Measurements from ENCODE around the gene ZNF408.
A peak's percentile ranks its signal among the peaks of the same experiment; 100 is the strongest.

The ZNF408 gene

DNA sequence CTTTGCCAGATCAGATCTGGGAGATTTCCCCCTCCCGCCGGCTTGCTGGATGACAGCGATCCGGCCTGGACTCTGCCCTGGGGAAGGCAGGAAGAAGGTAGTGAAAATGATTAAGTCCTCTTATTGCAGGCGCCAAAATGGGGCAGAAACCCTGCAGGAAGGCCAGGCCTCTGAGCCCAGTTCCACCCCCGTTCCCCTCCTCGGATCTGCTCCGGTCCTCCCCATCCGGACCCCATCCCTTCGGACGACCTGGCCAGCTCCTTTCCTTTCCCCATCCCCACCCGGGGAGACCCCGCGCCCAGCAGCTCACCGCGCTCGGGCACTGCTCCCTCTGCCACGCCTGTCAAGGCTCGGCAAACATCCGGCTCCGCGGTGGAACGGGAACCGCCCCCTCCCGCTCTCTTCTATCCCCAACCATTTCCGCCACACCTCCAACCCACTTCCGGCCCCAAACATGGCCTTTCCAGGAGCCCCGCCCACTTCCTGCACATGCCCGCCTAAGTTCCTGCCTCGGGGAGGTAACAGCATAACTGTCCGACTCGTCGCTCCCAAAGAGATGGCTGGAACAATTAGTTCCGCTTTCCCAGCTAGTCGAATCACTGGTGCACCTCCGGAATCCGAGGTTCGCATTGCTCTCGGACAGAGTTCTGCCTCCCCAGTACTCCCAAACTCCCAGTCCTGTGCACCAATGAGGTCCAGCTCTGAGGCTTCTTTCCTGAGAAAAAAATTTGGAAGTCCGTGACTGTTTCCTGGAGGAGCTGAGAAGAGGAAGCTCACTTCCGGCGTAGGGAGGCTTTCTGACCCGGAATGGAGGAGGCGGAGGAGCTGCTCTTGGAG lies at the start of gene ZNF408, which contains the start of gene ARHGAP1:
Gene ZNF408 (plus strand): TSS at position 791 of the 837 bp plus-strand sequence. CDS start 17 bp downstream, at position 808.
Gene ARHGAP1 (minus strand): TSS at position 379 of the 837 bp plus-strand sequence. CDS start 4,512 bp downstream, outside the sequence.
- Histone ChIP-seq H3K36me3 (ENCODE audit: control insufficient read depth, insufficient read depth, low read length) (peaks cover 26% of the 10 kb centered on the region), H3K4me1 (ENCODE audit: control insufficient read depth, insufficient read depth, low read length) (peaks cover 23% of the 10 kb centered on the region), H3K27ac (ENCODE audit: low read depth, low read length) (peak within 1 kb of the TSS; percentile 94), H3K27me3 (ENCODE audit: control insufficient read depth, insufficient read depth, low read length) (no peaks in the 10 kb centered on the region), H3K4me3 (ENCODE audit: low read length) (peak within 1 kb of the TSS; percentile 93), H3K9ac (ENCODE audit: low read length) (peak within 1 kb of the TSS; percentile 66)

DNA sequence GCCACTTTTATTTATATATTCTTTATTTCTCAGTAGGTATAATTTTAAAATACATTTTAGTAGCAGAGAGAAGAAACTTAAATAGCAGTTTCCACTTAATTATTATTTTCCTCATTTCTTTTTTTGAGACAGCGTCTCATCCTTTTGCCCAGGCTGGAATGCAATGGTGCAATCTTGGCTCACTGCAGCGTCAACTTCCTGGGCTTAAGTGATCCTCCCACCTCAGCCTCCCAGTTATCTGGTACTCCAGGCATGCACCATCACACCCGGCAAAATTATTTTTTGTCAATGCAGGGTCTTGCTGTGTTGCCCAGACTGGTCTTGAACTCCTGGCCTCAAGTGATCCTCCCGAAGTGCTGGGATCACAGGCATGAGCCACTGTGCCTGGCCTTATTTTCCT lies 45.2 kb upstream of the ZNF408 start:
- Histone ChIP-seq H3K27me3 (ENCODE audit: control insufficient read depth, insufficient read depth, low read length) (no peaks in the 10 kb centered on the region), H3K27ac (ENCODE audit: low read depth, low read length) (no peak overlapping the region), H3K36me3 (ENCODE audit: control insufficient read depth, insufficient read depth, low read length) (peaks cover 36% of the 10 kb centered on the region), H3K4me3 (ENCODE audit: low read length) (no peak overlapping the region), H3K4me1 (ENCODE audit: control insufficient read depth, insufficient read depth, low read length) (no peaks in the 10 kb centered on the region), H3K9ac (ENCODE audit: low read length) (no peak overlapping the region)

DNA sequence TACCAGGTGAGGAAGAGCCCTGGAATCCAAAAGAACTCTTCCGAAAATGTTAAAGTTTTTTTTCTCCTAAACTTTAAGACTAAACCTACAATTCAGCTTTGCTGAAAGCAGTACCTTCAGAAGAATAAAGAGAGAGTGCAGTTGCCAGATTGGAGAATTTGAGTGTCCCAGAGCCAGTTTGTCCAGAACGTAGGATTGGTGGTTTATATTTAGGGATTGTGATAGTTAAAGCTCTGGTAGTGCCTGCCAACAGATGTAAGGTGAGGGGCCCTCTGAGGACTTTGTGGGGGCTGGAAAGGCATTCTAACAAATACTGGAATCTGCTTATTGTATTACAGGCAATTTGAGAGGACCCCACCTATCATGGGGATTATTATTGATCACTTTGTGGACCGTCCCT lies 43.6 kb upstream of the ZNF408 start:
- Histone ChIP-seq H3K27me3 (ENCODE audit: control insufficient read depth, insufficient read depth, low read length) (no peaks in the 10 kb centered on the region), H3K9ac (ENCODE audit: low read length) (no peak overlapping the region), H3K36me3 (ENCODE audit: control insufficient read depth, insufficient read depth, low read length) (peaks cover 38% of the 10 kb centered on the region), H3K4me1 (ENCODE audit: control insufficient read depth, insufficient read depth, low read length) (no peaks in the 10 kb centered on the region), H3K27ac (ENCODE audit: low read depth, low read length) (no peak overlapping the region), H3K4me3 (ENCODE audit: low read length) (no peak overlapping the region)

DNA sequence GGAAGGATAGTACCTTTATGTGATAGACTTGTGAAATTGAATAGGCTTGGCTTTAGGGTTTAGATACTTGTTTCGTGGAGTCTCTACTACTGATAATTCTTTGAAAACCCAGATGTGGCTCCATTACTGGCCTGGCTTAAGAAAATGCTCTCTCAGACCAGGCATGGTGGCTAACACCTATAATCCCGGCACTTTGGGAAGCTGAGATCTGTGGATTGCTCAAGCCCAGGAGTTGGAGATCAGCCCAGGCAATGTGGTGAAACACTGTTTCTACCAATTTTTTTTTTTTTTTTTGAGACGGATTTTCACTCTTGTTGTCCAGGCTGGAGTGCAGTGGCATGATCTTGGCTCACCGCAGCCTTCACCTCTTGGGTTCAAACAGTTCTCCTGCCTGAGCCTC lies 42.6 kb upstream of the ZNF408 start:
- no peaks in the 10 kb centered on the region for H3K27me3 ChIP-seq (ENCODE audit: control insufficient read depth, insufficient read depth, low read length)
- H3K4me1 ChIP-seq (ENCODE audit: control insufficient read depth, insufficient read depth, low read length), result no peaks in the 10 kb centered on the region
- peaks cover 36% of the 10 kb centered on the region for H3K36me3 ChIP-seq (ENCODE audit: control insufficient read depth, insufficient read depth, low read length)
- H3K27ac ChIP-seq (ENCODE audit: low read depth, low read length), result no peak overlapping the region
- H3K9ac ChIP-seq (ENCODE audit: low read length), result no peak overlapping the region
- no peak overlapping the region for H3K4me3 ChIP-seq (ENCODE audit: low read length)

DNA sequence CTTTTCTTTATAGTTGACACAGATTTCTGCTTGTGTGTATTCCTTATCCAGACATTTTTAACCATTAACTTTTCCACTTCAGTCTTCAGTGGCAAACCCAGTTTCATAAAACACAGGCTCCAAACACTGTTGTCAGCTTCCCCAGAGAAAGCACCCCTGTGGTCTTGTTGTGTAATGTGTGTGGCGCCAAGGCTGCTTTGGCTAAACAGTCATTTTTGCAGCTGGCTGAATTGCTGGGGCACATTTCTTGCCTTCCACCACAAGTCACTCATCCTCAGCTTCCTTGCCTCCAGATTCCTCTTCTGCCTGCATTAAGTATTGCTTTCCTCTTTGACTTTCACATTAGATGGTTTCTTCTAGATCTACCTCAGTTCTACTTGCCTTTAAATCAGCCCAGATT lies 40.9 kb upstream of the ZNF408 start:
- no peaks in the 10 kb centered on the region for H3K4me1 ChIP-seq (ENCODE audit: control insufficient read depth, insufficient read depth, low read length)
- no peak overlapping the region for H3K9ac ChIP-seq (ENCODE audit: low read length)
- H3K27ac ChIP-seq (ENCODE audit: low read depth, low read length), result no peak overlapping the region
- H3K4me3 ChIP-seq (ENCODE audit: low read length), result no peak overlapping the region
- H3K36me3 ChIP-seq (ENCODE audit: control insufficient read depth, insufficient read depth, low read length), result peaks cover 45% of the 10 kb centered on the region
- H3K27me3 ChIP-seq (ENCODE audit: control insufficient read depth, insufficient read depth, low read length), result no peaks in the 10 kb centered on the region

- H3K27ac ChIP-seq (ENCODE audit: low read depth, low read length), result no peak overlapping the region
- H3K36me3 ChIP-seq (ENCODE audit: control insufficient read depth, insufficient read depth, low read length), result peaks cover 38% of the 10 kb centered on the region
- H3K4me3 ChIP-seq (ENCODE audit: low read length), result no peak overlapping the region
- H3K27me3 ChIP-seq (ENCODE audit: control insufficient read depth, insufficient read depth, low read length), result no peaks in the 10 kb centered on the region
- no peaks in the 10 kb centered on the region for H3K4me1 ChIP-seq (ENCODE audit: control insufficient read depth, insufficient read depth, low read length)
- H3K9ac ChIP-seq (ENCODE audit: low read length), result no peak overlapping the region
These were observed 39.0 kb upstream of the ZNF408 start for GRCh38 chr11:46661836-46662235.

DNA sequence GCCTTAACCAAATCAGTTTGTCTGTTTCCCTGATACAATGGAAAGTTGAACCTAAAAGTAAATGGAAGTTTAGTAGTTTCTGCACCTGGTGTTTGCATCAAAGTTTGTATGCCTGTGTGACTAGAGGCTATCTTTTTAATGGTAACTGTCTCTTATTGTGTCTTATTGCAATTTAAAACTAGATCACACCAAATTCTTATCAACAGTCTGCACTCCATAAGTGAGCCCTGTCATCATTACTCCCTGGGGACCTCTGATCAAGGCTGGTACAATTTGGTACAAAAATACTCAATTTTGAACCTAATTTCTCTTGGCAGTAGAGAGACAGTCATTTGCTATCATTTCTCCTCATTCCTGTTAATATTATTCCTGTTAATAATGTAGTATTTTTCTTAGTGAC lies 38.5 kb upstream of the ZNF408 start:
- peaks cover 33% of the 10 kb centered on the region for H3K36me3 ChIP-seq (ENCODE audit: control insufficient read depth, insufficient read depth, low read length)

DNA sequence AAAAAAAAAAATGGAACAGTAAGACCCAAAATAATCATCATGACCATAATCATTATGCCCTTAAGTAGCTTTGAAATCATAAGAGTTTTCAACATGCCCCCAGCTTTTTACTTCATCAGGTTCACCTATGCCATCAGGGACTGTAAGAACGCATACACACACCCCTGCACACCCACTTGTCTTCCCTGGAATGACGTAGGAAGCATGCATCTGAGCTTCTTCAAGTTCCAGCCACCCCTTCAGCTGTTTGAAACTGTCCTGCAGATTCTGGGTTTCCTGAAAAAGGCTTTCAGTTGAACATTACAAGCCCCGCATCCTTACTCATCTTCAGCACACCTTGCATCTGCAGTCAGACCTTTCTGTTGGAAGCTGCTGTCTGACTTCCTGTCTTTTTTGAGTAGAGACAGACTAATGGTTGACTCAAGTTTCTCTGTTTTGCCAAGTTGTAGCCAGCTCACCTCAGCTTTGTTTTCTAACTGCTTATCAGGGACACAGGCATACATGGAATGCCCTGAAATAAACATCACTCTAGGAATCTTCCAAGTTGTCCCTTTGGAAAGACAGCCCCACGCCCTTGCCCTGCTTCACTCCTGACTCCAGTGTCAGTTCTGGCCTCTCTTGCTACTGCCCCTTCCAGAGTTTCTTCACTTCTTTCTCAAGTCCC lies 37.4 kb upstream of the ZNF408 start:
- H3K9ac ChIP-seq (ENCODE audit: low read length), result no peak overlapping the region
- no peaks in the 10 kb centered on the region for H3K27me3 ChIP-seq (ENCODE audit: control insufficient read depth, insufficient read depth, low read length)
- H3K4me3 ChIP-seq (ENCODE audit: low read length), result no peak overlapping the region
- peaks cover 33% of the 10 kb centered on the region for H3K36me3 ChIP-seq (ENCODE audit: control insufficient read depth, insufficient read depth, low read length)
- no peaks in the 10 kb centered on the region for H3K4me1 ChIP-seq (ENCODE audit: control insufficient read depth, insufficient read depth, low read length)
- no peak overlapping the region for H3K27ac ChIP-seq (ENCODE audit: low read depth, low read length)

More for the DNA sequence above, 38.5 kb upstream of the ZNF408 start:
- Histone ChIP-seq H3K4me1 (ENCODE audit: control insufficient read depth, insufficient read depth, low read length) (no peaks in the 10 kb centered on the region), H3K9ac (ENCODE audit: low read length) (no peak overlapping the region), H3K27ac (ENCODE audit: low read depth, low read length) (no peak overlapping the region), H3K4me3 (ENCODE audit: low read length) (no peak overlapping the region), H3K27me3 (ENCODE audit: control insufficient read depth, insufficient read depth, low read length) (no peaks in the 10 kb centered on the region)

- Histone ChIP-seq H3K36me3 (ENCODE audit: control insufficient read depth, insufficient read depth, low read length) (peaks cover 39% of the 10 kb centered on the region), H3K4me1 (ENCODE audit: control insufficient read depth, insufficient read depth, low read length) (no peaks in the 10 kb centered on the region), H3K27me3 (ENCODE audit: control insufficient read depth, insufficient read depth, low read length) (no peaks in the 10 kb centered on the region), H3K9ac (ENCODE audit: low read length) (no peak overlapping the region), H3K4me3 (ENCODE audit: low read length) (no peak overlapping the region), H3K27ac (ENCODE audit: low read depth, low read length) (no peak overlapping the region)
These were observed 36.2 kb upstream of the ZNF408 start for GRCh38 chr11:46664612-46665011.

GRCh38 chr11:46665356-46665755 lies 35.5 kb upstream of the ZNF408 start:
- H3K4me1 ChIP-seq (ENCODE audit: control insufficient read depth, insufficient read depth, low read length), result no peaks in the 10 kb centered on the region
- peaks cover 38% of the 10 kb centered on the region for H3K36me3 ChIP-seq (ENCODE audit: control insufficient read depth, insufficient read depth, low read length)
- no peak overlapping the region for H3K27ac ChIP-seq (ENCODE audit: low read depth, low read length)
- no peak overlapping the region for H3K4me3 ChIP-seq (ENCODE audit: low read length)
- no peak overlapping the region for H3K9ac ChIP-seq (ENCODE audit: low read length)
- H3K27me3 ChIP-seq (ENCODE audit: control insufficient read depth, insufficient read depth, low read length), result no peaks in the 10 kb centered on the region

GRCh38 chr11:46666516-46666915 lies 34.3 kb upstream of the ZNF408 start:
- Histone ChIP-seq H3K27ac (ENCODE audit: low read depth, low read length) (no peak overlapping the region), H3K36me3 (ENCODE audit: control insufficient read depth, insufficient read depth, low read length) (peaks cover 44% of the 10 kb centered on the region), H3K27me3 (ENCODE audit: control insufficient read depth, insufficient read depth, low read length) (no peaks in the 10 kb centered on the region), H3K4me3 (ENCODE audit: low read length) (no peak overlapping the region), H3K9ac (ENCODE audit: low read length) (no peak overlapping the region), H3K4me1 (ENCODE audit: control insufficient read depth, insufficient read depth, low read length) (no peaks in the 10 kb centered on the region)

- peaks cover 42% of the 10 kb centered on the region for H3K36me3 ChIP-seq (ENCODE audit: control insufficient read depth, insufficient read depth, low read length)
- H3K4me3 ChIP-seq (ENCODE audit: low read length), result no peak overlapping the region
- H3K9ac ChIP-seq (ENCODE audit: low read length), result no peak overlapping the region
- H3K27me3 ChIP-seq (ENCODE audit: control insufficient read depth, insufficient read depth, low read length), result no peaks in the 10 kb centered on the region
- no peak overlapping the region for H3K27ac ChIP-seq (ENCODE audit: low read depth, low read length)
- H3K4me1 ChIP-seq (ENCODE audit: control insufficient read depth, insufficient read depth, low read length), result no peaks in the 10 kb centered on the region
These were observed 33.8 kb upstream of the ZNF408 start for GRCh38 chr11:46667043-46667481.
